Activated CD4-positive, alpha-beta T cell treated with anti-CD3 and anti-CD28 coated beads for 48 hours (primary cell): ENCODE data around the gene ADAMTS4.
A peak's percentile ranks its signal among the peaks of the same experiment; 100 is the strongest.

Experiments used
- DNase-seq: peaks from one replicate; pipeline ENCODE4 v3.0.0-alpha.2; 2020

ADAMTS4 gene

DNA sequence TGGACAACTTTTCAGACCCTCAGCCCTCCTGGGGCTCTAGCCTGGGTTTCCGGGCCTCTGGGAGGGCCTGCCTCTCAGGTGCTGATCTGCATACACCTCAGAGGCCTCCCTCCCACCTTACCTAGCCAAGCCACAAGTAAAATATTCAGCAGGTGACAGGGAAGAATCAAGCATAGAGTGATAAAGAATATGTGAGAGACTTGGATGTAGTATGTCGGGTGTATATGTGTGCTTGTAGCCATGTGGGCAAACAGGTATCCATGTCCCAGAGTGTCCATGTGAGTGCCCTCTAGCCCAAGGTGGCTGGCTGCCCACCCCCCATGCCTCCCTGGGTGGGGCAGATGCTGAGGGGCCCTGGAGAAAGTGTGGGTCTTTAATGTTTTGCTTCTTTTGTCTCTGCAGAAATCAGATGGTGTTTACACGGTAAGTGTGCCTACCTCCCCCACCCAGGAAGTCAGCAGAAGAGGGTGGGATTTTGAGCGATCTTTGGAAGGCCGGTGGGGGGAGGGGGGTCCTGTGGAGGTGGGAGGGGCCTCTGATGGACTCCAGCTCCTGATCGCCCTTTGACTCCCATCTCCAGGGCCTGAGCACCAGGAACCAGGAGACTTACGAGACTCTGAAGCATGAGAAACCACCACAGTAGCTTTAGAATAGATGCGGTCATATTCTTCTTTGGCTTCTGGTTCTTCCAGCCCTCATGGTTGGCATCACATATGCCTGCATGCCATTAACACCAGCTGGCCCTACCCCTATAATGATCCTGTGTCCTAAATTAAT lies 19.6 kb upstream of the ADAMTS4 start:
- no peak for DNase-seq

DNA sequence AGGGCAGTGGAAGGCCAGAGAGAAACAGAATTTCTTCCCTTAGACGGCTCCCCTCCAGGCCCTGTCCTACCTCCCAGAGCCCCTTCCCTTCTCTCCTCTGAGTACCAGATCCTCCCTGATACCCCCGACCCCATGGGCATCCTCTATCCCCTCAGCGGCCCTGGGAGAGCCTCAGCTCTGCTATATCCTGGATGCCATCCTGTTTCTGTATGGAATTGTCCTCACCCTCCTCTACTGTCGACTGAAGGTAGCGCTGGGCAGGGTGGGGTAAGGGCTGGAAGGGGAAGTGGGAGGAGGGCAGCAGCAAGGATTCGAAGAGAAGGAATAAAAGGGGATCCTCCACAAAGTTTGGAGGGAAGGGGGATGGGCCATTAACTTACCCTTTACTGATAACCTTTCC lies 19.0 kb upstream of the ADAMTS4 start:
- no peak for DNase-seq

DNA sequence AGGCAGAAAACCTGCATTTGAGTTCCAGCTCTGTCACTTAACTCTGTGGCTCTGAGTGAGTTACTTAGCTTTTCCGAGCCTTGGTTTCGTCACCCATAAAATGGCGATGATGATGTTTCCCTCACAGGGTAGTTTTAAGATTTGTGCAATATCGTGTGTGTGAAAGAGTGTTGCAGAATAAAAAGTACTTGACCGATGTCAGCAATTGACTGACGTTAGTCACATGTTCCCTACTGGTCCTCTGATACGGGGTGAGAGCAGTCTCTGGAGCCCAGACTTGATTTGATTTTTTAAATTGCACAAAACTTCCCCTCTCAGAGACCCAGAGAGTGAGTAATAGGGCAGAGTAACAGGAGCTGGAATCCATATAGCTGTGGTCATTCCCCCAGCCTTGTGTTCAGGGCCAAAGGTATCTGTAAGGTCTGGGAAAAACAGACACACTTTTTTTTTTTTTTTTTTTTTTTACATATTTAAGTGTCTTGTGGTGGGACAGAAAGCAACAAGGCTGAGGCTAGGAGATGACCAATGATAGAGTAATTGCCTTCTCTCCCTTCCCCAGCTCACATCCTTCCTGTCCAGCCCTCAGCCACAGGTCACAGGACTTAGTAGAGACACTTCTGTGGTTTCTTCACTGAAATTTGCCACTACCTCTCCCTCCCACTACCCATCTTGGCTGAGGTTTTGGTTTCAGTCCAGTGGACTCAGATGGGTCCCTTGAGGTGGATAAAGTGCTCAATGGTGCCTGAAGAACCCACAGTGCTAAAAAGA lies 18.3 kb upstream of the ADAMTS4 start:
- no peak for DNase-seq

DNA sequence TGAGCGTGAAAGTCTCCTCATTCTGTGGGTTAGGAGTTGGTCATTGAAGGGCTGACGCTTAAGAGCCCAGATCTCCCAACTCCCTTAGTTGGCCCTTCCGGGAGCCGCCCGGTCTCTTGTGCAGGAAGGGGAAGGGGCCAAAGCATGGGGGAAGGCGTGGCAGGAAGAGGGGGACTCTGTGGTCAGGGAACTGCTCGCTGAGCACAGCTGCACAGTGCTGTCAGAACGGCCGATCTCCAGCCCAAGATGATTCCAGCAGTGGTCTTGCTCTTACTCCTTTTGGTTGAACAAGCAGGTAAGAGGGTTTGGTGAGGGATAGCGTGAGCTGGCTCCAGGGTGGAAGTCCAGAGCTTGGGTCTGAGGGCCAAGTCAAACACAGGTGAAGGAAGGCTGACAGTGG lies 16.2 kb upstream of the ADAMTS4 start, which contains the start of gene FCER1G:
FCER1G (plus strand) TSS at position 220 of the 400 bp plus-strand sequence; CDS start at position 247, 27 bp downstream.
- no peak for DNase-seq

DNA sequence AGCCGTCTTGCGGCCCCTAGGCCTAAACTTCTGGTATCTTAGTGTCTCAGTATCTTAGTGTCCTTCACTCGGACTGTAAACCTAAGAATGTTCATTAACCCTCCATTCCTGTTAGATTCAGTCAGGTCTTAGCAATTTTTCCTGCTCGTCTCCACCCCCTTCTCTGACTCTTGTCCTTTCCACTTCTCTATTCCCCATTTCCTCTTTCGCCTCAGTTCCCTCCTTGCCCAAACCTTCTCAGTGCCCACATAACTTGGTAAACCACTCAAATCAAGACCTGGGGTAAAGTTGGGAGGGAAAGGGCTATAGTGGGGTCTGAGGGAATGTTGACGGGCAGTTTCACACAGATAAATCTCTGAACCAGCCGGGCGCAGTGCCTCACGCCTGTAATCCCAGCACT lies 15.5 kb upstream of the ADAMTS4 start:
- no peak for DNase-seq

DNA sequence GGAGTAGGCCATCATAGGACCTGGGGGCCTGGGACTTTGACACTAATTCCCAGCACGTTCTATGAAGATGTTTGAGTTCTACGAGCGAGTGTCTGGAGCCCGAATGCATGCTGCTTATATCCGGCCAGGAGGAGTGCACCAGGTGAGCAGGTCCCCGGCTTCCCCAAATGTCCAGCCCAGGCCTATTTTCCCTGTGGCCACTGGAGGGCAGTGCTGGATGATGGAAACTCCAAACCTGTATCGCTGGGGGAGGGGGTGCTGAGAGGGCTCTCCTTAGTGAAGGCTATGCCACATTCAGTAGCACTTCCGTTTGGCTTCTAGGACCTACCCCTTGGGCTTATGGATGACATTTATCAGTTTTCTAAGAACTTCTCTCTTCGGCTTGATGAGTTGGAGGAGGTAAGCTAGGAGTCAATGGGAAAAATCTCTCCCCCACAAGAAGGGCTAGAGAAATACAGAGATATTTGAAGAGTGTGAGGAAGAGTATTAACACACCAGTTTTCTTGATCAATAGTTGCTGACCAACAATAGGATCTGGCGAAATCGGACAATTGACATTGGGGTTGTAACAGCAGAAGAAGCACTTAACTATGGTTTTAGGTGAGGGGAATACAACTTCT lies 11.0 kb upstream of the ADAMTS4 start:
- DNase-seq = peak; percentile 84

DNA sequence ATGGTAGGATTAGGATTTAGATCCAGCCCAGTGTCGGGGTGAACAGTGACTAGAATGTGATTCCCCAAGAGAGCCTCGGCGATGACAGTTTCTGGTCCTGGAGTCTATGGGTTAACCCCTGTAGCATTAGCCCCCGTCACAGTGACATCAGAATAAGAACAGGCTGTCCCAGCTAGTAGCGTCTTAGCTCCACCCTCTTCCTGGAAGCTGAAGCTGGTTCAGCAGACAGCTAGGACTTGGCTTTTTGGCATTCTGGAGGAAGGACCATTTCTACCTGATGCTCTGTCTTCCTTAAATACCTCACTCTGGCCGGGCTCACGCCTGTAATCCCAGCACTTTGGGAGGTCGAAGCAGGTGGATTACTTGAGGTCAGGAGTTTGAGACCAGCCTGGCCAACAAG lies 8.3 kb upstream of the ADAMTS4 start:
- DNase-seq = no peak

DNA sequence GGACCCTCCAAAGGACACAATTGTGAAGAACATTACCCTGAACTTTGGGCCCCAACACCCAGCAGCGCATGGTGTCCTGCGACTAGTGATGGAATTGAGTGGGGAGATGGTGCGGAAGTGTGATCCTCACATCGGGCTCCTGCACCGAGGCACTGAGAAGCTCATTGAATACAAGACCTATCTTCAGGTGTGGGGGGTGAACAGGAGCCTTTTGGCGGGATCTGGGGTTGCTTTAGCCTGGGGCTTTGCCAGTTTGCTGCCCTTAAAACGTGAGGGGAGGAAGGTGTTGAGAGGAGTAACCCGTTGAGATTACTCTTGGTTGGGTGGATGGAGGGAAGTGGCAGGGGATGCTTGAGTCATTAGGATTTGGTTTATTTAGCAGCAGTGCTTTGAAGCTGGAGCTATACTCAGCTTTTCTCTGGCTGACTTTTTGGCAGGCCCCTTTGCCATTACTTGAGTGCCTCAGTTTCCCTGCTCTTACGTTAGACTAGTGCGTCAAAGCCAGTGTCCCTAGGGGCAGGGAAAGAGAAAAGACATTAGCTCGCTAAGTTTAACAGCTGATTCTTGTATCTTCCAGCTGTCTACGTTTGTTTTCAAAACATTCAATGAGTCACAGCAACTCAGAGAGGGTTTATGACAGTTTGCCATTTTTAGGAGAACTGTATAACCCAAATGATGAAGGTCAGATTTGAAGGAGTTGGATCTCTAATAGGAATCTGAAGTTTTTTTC lies 7.7 kb upstream of the ADAMTS4 start:
- no peak for DNase-seq

DNA sequence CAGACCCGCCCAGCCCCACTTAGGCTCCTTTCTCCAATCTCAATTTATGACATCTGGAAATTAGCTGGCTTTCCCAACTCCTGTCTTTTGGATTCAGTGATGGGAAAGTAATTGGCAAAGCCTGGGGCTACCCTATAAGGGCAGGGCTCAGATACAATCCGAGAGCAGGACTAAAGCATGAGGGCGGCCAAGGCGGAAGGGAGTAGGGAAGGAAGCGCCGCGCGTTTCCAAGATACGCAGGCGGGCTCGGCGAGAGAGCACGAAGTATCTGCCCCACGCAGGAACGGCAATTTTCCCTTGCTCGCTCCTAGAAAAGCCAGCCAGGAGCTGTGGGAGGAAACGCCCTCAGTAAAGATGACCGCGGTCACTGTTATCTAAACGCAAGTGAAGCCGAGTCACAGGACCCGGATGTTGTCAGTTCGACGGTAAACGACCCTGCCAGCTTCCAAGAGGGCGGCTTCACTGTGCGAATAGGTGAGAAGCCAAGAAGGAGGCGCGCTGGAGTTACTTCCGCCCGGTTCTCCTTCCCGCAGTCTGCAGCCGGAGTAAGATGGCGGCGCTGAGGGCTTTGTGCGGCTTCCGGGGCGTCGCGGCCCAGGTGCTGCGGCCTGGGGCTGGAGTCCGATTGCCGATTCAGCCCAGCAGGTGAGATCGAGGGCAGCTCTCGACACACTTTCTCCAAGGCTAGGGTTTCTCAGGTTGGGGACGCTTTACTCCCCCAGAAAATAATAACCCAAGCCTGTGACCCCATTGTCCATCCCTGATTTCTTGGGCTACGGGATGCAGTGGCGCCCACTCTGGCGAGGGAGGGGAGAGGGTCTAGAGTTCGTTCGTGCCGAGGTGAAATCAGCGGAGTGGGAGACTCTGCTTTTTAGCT lies 3.2 kb upstream of the ADAMTS4 start, which contains the start of gene NDUFS2:
NDUFS2 (plus strand) TSS at position 532 of the 877 bp plus-strand sequence; CDS start at position 551, 19 bp downstream.
- DNase-seq = peak; percentile 97

DNA sequence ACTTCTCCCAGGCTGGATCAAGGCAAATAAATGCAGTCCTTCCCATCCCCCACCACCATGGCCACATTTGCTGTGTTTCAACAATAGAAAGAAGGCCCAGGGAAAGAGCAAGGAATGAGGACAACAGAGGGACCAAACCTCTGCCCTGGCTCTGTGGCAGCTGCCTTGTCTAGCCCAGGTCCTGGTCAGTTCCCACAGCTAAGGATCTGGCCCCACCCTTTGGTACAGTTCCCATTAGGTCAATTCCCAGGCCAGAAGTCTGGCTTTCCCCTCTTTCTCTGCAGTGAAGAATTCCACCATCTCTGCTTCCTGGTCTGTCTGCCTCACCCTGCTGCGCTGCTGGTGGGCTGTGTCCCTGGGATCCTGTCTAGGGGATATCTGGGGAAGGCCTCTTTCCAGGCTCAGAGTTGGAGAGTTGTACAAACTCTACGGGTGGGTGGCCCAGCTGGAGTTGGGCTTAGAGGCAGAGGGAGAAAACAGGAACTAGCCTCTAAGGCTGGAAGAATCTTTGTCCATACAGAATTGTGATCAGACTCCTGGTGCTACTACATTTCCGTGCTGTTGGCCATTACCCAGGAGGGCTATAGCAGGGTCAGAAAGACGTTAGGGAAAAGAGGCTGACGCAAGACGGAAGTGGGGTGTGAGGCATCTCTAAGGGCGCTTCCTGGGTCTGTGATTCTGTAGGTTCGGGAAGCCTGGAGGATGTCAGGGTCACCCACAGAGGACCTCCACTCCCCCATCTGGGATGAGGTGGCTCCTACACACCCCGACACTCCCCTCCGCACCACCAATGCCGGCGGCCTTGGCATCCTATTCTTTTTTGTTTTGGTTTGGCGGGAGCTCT lies 2.4 kb upstream of the ADAMTS4 start:
- no peak for DNase-seq

DNA sequence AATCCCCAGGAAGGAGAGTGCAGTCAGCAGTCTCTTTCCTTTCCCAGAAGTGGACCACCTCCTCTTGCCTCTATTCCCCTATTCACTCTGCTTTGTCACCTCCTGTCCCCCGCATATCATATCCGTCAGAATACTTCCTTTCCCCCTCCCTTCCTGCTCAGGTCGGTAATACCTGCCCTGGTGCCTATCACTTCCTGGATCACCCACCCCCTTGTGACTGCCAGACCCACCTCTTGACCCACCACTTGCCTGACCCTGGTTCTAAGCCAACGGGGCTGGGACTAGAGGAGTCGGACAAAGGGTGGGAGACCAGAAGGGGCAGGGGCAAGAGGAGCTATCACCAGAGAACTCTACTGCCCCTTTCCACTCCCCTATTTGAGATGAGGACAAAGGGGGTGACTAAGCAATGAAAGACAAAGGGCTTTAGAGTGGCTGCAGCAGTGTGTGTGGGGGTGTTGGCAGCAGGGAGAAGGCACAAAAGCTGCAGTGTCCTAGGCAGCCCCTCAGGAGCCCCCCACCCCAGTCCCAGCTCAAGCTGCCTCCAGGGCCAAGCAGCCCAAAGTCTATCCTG lies 1.7 kb upstream of the ADAMTS4 start:
- DNase-seq = no peak

DNA sequence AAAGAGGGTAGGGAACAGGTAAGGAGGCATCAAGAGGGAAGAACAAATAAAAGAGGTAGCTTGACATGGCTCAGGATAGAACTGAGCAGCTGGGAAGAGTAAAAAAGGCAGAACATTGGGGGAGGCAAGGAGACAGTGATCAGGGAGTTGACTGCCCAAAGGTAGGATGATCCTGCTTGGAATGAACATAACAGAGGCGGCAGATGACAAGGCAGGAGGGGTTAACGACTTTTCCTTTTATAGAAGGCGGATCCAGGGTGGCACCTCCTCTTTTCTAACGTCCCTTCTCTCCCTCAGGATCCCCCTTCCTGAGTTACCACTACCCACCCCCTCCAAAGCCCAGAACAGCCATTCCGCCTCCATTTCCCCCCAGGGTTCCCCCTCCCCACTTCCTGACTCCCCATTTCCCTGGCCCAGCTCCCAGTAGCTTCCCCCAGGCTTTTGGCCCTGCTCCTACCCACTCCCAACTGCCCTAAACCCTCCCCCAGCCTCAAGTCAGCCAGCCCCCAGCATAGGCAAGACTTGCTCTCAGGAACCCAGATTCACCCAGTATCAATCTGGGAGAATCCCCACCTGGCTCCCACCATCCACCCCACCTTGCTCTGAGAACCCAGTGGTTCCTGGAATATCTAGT lies 769 bp upstream of the ADAMTS4 start:
- no peak for DNase-seq

DNA sequence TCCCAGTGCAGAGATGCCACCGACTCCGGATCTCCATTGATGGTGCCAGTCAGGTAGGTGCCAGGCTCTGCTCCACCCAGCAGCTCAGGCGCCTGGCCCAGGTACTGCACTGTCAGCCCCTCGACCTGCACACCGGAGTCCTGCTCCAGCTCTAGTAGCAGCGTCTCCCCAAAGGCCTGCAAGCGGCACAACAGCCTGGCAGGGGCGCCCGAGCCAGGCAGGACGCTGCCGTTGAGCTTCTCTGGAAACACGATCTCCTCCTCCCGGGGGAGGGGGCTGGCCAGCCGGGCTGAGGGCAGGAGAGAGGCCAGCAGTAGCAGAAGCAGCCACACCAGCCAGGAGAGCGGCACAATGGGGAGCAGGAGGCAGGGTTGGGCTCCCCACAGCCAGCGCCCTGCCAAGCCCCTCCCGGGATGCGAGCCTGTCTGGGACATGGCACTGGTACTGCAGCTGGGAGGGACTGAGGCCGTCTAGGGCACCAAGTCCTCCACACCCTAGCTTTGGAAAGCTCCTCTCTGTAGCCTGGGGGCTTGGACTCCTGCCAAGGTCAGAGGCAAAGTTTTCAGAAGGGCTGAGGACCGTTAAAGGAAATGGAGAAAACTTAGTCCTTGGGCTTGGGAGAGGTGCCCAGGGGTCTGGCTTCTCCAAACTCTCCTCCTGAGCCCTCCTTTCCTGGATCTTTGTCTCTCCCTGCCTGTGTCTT lies 509 bp downstream of the ADAMTS4 start:
- DNase-seq = no peak

DNA sequence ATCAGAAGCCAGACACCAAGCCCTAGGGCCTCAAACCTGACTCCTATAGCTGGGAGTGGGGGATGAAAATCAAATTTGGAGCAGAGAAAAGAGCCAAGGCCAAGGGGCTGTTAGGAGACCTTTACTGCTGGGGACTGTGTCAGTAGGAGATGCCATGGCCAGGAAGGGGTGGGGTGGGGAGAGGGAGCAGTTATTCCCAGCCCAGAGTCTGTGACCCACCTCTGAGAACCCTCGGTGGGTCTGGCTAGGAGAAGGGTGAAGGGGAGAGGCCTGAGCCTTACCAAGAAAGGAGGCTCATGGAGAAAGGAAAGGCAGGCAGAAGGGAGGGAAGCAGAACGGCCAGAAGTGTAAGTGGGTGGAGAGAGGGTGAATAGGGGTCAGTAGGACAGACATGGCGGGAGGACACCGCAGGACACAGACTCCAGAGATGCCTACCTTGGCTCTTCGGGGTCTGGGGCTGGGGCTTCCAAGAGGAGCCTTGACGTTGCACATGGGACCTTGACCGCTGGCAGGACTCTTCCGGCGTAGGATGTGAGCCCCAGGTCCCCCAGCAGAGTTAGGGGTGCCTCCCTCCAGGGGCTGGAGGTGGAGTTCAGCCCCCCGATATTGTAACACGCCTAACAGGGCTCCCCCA lies 1.2 kb downstream of the ADAMTS4 start:
- no peak for DNase-seq

DNA sequence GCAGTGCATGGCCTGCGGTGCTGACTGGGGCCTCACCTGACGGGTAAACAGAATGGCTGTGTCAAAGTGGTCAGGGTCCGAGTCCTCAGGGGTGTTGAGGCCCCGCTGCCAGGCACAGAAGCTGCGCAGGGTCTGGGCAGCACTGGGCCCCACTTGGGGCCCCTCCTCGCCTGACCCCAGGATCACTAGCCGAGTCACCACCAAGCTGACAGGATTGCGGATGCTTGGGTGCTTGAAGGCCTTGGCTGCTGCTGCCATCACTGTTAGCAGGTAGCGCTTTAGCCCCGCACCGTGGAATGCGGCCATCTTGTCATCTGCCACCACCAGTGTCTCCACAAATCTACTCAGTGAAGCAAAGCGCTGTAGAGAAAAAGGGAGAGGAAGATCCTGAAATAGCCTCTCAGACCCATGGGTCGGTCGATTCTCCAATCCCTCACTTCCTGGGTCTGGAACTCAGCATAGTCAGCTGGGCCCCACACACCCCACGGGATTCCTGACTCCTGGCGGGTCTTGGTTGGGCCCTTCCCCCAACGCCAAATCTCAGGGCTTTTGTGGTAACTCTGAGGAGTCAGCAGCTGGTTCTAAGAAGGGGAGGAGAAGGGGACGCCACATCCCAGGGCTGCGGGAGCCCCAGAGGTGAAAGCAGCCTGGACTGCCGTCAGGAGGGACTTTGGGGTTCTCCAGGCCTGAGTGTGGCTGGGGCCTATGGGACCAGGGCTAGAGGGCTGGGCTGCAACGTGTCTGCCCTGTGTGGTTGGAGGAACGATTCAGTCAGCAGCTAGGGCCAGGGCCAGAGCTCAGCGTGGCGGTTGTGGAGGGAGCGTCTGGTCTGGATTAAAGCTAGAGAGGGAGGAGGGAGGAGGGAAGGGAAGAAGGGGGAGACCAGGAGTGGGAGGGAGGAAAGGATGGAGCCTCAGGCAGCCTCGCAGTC lies 2.1 kb downstream of the ADAMTS4 start:
- DNase-seq = no peak

DNA sequence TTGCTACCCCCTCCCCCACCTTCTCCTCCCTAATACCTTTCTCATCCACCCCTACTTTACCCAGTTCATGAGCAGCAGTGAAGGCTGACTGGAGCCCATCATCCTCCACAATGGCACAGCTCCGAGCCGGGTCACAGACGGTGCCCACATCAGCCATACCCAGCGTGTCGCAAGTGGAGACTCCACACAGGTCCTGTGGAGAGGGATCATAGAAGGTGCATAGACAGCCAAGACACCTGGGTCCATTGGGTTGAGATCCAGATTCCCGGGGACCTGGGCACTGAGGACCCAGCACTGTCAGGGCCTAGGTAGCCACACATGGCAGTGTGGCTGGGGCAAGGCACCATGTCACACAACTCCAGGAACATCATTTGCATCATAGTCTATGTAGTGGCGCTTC lies 2.7 kb downstream of the ADAMTS4 start:
- DNase-seq = no peak

DNA sequence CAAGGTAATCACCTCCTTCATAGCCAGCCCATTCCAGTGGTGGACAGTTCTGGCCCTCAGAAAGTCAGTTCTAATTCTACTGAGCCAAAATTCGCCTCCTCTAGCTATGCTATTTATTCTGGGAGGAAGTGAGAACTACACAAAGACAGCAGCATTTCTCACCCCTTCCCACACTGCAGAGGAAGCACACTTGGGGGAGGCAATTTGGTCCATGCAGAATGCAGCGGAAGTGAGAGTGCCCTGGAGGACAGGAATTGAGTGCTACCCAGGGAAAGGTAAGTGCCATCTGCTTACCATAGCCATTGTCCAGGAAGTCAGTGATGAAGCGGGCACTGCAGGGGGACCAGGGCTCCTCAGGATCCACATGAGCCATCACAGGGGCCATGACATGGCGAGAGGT lies 3.7 kb downstream of the ADAMTS4 start:
- no peak for DNase-seq
